HG03280 (cell line): ENCODE results near the gene CHRNE.
"Not testable (repeated sequence)": the region's sequence is repeated elsewhere in the genome, so short reads cannot be mapped to it uniquely, and the experiment has no call there.

Source experiments
- ATAC-seq: cut with Tn5 transposase; IDR thresholded peaks from one replicate; pipeline ENCODE4 v1.9.1; 2021; ENCODE audit warnings: mild to moderate bottlenecking, moderate library complexity; ENCODE audit not compliant: unreplicated experiment

CHRNE gene

DNA sequence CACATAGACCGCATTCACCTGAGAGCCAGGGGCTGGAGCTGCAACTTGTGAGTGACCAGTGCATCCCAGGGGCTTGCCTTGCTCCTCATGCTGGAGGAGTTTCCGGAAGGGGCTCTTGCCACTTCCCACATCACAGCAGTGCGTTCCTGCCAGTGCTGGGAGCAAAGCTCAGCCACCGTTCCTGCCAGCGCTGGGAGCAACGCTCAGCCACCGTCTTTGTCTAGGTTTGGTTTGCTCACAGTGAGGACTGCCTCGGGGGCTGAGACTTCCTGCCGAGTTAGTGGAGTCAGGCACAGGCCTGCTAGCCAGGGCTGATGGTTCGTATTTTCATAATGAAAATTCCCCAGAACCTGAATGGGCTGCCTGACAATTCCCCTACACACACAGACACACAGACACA lies 5.4 kb upstream of the CHRNE start:
- ATAC-seq: no peak

DNA sequence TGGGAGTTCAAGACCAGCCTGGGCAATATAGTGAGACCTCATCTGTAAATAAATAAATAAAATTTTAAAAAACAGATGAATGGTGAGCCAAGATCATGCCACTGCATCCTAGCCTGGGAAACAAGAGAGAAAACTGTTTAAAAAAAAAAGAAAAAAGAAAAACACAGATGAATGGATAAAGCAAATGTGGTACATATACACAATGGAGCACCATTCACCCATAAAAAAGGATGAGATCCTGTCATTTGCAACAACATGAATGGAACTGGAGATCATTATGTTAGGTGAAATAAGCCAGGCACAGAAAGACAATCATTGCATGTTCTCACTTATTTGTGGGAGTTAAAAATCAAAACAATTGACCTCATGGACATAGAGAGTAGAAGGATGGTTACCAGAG lies 3.7 kb upstream of the CHRNE start:
- not testable (repeated sequence) for ATAC-seq

- ATAC-seq: no peak
These were observed 358 bp downstream of the CHRNE start for GRCh38 chr17:4902540-4902939.

DNA sequence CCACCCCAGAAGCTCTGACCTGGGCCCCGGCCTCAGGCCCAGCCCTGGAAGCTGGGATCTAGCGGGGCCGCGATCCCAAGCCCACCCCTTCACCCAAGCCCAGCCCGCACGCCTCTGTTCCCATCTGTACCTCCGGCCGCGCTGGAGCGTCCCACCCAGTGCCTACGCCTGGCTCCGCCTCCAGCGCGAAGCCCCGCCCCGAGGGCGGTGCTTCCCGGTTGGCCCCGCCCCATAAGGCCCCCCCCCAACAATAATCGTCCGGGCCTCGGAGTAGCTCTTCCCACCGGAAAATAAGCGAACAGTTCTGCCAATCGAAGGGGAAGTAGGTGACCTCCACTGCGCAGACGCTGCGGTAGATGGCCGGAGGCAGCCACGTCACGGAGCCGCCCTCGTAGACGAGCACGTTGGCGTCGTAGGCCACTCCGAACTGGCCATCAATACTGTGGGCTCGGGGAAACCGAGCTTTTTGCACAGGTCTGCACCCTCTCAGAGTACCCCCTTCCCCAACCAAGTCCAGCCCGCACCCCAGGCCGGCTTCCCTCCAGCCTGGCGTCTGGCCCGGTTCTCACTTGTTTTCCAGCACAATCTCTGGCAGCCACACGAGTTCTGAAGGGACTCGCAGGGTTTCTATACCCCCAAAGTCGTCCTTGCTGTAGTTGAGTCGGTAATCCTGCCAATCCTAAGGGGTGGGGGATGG lies 1.1 kb downstream of the CHRNE start:
- no peak for ATAC-seq

- no peak for ATAC-seq
These were observed 1.7 kb downstream of the CHRNE start for GRCh38 chr17:4901108-4901647.

- no peak for ATAC-seq
These were observed 2.4 kb downstream of the CHRNE start for GRCh38 chr17:4900231-4901107.

DNA sequence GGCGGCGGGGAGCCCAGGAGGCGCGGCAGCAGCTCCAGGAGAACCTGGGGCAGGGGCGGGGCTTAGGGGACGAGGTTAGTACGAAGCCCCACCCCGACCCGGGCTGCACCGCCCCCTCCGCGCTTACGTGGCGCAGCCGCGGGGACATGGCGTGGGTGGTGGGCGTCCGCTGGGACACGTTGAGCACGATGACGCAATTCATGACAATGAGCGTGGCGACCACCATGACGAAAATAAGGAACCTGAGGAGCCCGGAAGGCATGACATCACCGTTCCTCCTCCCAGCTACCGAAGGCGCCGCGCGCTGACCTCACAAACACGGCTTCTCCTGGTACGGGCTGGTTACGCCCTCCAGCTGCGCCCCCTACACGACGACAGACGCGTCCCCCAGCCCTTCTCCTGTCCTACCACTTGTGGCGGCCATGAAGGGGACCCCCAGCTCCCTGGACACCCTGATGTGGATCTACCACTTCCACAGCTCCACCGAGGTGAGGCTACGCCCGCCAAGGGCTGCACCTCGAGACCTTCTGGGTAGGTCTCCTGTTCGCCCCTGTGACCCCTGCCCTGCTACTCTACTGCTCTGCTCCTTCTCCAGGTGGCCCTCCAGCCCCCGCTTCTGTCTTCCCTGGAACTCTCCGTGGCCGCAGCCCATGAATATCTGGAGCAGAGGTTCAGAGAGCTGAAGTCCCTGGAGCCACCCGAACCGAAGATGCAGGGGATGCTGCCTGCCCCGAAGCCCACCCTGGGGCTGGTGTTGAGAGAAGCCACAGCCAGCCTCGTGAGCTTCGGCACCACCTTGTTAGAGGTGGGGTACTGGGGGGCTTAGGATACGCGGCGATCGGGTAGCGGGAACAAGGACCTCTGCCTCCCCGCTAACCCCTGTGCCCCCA lies 3.3 kb downstream of the CHRNE start, which contains the start of gene C17orf107:
TSS of gene C17orf107 (plus strand) at position 196 of the 890 bp plus-strand sequence. CDS start at position 423, 227 bp downstream.
- ATAC-seq: peak; percentile 66

DNA sequence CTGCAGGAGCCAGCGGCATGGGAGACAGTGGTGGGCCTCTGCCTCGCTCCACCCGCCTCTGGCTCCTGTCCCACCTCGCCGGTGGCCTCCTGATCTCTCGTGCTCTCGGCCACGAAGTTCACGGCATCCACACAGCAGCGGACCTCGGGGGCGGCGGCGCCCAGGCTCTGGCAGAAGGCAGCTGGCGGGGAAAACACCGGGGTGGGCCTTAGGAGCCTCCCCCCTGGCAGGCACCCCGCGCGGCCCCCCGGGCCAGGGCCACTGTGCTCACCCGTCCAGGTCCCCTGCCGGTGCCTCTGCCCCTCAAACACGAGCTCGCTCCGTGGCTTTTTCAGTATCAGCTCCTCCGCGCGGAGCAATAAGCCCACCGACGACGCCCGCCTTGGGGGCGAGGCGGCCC lies 4.0 kb downstream of the CHRNE start:
- ATAC-seq: no peak

DNA sequence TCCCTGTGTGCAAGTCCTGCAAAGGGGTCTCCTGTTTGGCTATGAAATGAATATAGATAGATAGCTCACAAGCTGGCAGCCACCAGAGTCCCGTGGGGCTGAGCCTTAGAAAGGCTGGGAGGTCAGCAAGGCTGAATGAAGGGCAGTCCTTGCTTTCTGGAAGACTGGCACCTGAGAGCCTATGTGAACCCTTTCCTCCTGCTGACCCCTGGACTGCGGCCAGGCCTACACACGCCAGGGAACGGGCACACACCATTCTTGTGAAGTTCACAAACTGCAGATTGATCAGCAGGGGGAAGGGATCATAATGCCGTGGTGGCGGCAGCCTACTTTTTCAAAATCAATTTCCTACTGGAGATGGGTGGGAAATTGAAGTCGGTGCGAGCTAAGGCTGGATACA lies 4.5 kb downstream of the CHRNE start:
- ATAC-seq: no peak

GRCh38 chr17:4897785-4898184 lies 5.1 kb downstream of the CHRNE start:
- no peak for ATAC-seq

DNA sequence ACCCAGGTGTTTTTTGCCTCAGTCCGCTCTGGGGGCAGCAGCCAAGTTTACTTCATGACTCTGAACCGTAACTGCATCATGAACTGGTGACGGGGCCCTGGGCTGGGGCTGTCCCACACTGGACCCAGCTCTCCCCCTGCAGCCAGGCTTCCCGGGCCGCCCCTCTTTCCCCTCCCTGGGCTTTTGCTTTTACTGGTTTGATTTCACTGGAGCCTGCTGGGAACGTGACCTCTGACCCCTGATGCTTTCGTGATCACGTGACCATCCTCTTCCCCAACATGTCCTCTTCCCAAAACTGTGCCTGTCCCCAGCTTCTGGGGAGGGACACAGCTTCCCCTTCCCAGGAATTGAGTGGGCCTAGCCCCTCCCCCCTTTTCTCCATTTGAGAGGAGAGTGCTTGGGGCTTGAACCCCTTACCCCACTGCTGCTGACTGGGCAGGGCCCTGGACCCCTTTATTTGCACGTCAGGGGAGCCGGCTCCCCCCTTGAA lies 5.7 kb downstream of the CHRNE start:
- ATAC-seq: no peak

DNA sequence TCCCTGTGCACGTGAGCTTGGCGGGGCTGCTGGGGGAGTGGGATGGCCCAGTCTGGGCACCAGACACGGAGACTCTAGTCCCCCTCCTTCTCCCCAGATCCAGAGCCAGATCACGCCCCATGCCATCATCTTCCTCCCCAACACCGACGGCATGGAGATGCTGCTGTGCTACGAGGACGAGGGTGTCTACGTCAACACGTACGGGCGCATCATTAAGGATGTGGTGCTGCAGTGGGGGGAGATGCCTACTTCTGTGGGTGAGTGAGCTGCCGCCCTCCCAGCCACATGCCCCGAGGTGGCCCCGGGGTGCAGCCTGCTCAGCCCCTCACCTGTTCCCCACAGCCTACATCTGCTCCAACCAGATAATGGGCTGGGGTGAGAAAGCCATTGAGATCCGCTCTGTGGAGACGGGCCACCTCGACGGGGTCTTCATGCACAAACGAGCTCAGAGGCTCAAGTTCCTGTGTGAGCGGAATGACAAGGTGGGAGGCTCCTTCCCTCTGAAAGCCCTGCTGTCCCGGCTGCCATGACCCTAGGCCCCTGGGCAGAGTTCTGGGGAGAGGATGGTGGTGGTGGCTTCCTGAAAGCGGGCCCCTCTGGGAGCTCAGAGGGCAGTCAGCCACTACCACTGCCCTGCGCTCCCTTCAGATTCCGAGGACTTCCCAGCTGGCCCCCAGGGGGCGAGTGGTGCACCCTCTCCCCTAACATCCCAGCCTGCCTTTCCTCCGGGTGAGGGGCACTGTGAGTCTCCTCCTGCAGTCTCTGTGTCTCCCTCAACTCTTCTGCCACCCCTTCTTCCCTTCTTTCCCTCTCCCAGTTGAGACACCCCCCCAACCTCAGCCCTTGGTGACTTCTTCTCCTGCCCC lies 6.3 kb downstream of the CHRNE start:
- ATAC-seq: no peak

- no peak for ATAC-seq
These were observed 7.1 kb downstream of the CHRNE start for GRCh38 chr17:4895657-4896331.

- ATAC-seq: no peak
These were observed 7.8 kb downstream of the CHRNE start for GRCh38 chr17:4895121-4895520.

- ATAC-seq: no peak
These were observed 9.0 kb downstream of the CHRNE start for GRCh38 chr17:4893721-4894560.

- no peak for ATAC-seq
These were observed 9.6 kb downstream of the CHRNE start for GRCh38 chr17:4893272-4893671.

GRCh38 chr17:4892499-4893221 lies 10.2 kb downstream of the CHRNE start:
- no peak for ATAC-seq
